ENCODE results near the gene MEI1. TPM values are rescaled to one million over a fixed set of nuclear protein-coding genes. Genes with fewer than 3 reads are reported as not detected.

MEI1 gene
- total RNA-seq, 3 donors from 2014 or later, result 13.4 to 21.6 (median 17.1) TPM

DNA sequence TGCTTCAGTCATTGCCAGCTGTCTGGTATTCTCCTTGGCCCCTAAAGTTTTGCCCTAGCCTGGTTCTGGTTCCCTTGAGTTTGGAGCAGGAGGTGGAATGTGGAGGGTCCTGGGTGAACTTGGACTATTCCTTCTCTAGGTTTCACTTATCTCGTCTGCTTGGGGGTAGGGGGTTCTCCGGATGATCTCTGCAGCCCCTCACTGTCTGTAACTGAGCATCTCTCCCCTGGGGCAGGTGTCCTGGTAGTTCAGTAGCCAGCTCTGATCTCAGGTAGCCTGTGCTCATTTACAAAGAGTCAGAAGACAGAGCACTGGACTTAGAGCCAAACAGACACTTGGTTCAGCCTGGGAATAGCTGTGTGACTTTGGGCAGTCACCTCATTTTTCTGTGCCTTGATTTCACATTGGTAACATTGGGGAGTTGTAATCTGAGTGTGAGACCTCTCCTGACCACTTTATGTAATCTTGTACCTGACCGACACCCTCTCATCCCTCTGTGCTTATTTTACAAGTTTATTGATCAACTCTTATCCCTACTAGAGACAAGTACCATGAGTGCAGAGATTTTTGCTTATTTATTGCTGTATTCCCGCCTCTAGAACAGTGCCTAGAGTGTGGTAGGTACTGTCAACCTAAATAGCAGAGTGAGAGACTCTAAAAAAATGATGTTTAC lies 102.0 kb downstream of the MEI1 start:
- DNase-seq (no peak), ATAC-seq (no peak)
- Mint-ChIP-seq H3K4me3 (peak overlapping the region; percentile 96), H3K36me3 (ENCODE audit: insufficient read depth) (peaks cover 3% of the 10 kb centered on the region), H3K27me3 (ENCODE audit: low read depth) (no peaks in the 10 kb centered on the region), H3K4me1 (ENCODE audit: low read depth) (peaks cover 38% of the 10 kb centered on the region), H3K9me3 (no peaks in the 10 kb centered on the region)

DNA sequence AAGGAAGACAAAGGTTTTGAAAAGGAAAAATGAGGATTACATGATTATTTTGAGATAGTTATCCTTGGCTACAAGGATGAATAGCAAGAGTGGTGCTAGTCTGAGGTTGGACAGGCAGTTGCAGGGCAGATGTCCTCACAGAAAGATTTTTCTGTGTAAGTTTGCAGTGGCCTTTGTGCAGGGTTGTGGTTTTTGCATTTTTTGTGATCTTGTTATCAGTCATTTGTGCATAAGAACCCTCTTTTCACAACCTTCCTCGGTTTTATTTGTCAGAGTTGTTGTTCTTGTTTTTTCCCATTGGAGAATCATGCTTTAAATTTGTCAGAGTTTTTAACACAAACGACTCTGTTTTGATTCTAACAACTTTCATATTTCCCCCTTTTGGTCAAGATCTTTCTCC lies 102.6 kb downstream of the MEI1 start:
- Mint-ChIP-seq H3K4me3 (peak overlapping the region; percentile 96), H3K9me3 (no peaks in the 10 kb centered on the region), H3K36me3 (ENCODE audit: insufficient read depth) (peaks cover 3% of the 10 kb centered on the region), H3K4me1 (ENCODE audit: low read depth) (peaks cover 38% of the 10 kb centered on the region), H3K27me3 (ENCODE audit: low read depth) (no peaks in the 10 kb centered on the region)
- DNase-seq (no peak), ATAC-seq (no peak)

DNA sequence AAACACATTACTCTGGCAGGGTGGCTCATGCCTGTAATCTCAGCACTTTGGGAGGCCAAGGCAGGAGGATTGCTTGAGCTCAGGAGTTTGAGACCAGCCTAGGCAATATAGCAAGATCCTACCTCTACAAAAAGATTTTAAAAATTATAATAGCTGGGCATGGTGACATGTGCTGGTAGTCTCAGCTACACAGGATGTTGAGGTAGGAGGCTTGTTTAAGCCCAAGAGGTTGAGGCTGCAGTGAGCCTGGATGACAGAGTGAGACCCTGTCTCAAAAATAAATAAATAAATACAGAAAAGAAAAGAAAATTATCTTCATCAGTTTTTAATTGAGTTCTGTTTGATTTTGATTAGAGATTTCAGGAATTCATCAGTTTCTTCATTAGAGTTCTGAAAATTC lies 106.3 kb downstream of the MEI1 start:
- H3K36me3 Mint-ChIP-seq (ENCODE audit: insufficient read depth), result peaks cover 15% of the 10 kb centered on the region
- H3K9me3 Mint-ChIP-seq, result no peaks in the 10 kb centered on the region
- DNase-seq (no peak), ATAC-seq (no peak)
- H3K27me3 Mint-ChIP-seq (ENCODE audit: low read depth), result no peaks in the 10 kb centered on the region
- peaks cover 28% of the 10 kb centered on the region for H3K4me1 Mint-ChIP-seq (ENCODE audit: low read depth)
- H3K4me3 Mint-ChIP-seq, result no peak overlapping the region

DNA sequence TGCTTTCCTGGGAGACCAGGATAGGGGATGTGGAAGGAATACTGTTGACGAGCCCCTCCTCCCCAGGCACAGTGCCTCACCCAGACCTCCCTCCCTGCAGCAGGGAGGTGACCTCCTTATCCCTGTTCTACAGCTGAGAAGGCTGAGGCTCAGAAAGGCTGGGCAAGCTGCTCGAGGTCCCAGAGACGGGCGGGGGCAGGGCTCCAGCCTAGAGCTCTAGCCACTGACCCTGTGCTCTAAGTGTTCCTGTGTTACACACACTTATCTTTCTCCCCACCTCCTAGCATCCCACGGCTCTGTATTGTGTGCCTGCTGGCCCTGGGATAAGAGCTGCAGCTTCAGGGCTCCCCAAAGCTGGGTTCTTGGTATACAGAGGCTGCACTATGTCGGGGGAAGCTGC lies 109.1 kb downstream of the MEI1 start:
- ATAC-seq, result no peak
- H3K27me3 Mint-ChIP-seq (ENCODE audit: low read depth), result no peaks in the 10 kb centered on the region
- peaks cover 18% of the 10 kb centered on the region for H3K36me3 Mint-ChIP-seq (ENCODE audit: insufficient read depth)
- no peaks in the 10 kb centered on the region for H3K9me3 Mint-ChIP-seq
- no peak for DNase-seq
- H3K4me1 Mint-ChIP-seq (ENCODE audit: low read depth), result peaks cover 13% of the 10 kb centered on the region
- H3K4me3 Mint-ChIP-seq, result no peak overlapping the region

DNA sequence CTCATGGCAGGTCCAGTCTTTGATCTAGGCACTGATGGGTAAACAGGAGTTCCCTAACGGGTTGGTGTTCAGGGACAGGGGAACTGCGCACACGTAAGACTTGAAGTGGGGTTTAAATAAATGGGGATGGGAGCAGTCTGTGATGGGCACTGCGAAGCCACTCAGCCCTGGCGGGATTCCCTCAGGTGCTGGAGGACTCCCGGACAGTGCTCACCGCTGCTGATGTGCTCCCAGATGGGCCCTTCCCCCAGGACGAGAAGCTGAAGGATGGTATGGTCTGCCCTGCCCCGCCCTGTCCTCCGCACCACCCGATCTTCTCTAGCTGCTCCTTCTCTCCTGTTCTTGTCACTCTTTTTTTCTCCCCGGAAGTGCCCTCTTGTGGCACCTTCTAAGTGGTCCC lies 110.7 kb downstream of the MEI1 start:
- peaks cover 1% of the 10 kb centered on the region for H3K4me1 Mint-ChIP-seq (ENCODE audit: low read depth)
- no peaks in the 10 kb centered on the region for H3K9me3 Mint-ChIP-seq
- no peak overlapping the region for H3K4me3 Mint-ChIP-seq
- ATAC-seq, result no peak
- H3K36me3 Mint-ChIP-seq (ENCODE audit: insufficient read depth), result peaks cover 18% of the 10 kb centered on the region
- no peak for DNase-seq
- no peaks in the 10 kb centered on the region for H3K27me3 Mint-ChIP-seq (ENCODE audit: low read depth)

DNA sequence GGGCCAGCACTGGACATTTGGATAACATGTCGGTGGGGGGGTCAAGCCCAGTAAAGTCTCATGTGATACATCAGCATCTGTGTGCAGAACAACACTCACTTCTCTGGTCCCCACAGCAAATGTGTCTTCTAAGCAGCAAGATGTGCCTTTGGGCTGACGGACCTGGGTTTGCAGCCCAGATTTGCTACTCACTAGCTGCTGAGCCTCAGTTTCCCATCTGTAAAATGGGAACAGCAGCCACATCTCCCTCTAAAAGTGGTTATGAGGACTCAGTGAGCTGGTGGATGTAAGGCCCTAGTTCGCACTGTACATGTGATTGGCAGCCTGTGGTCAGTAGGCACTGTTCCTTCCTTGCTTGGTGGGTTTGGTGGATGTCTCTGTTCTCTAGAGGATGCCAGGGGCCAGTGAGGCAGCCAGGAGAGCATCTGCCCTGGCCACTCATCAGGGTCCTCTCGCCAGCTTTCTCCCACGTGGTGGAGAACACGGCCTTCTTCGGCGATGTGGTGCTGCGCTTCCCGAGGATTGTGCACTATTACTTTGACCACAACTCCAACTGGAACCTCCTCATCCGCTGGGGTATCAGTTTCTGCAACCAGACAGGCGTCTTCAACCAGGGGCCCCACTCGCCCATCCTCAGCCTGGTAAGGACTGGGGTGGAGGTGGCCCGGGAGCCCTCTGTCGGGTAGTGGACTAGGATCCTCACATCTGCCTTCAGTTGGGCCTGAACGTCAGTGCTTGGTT lies 113.7 kb downstream of the MEI1 start:
- Mint-ChIP-seq H3K27me3 (ENCODE audit: low read depth) (no peaks in the 10 kb centered on the region), H3K4me3 (no peak overlapping the region), H3K9me3 (no peaks in the 10 kb centered on the region), H3K36me3 (ENCODE audit: insufficient read depth) (peaks cover 24% of the 10 kb centered on the region), H3K4me1 (ENCODE audit: low read depth) (no peaks in the 10 kb centered on the region)
- ATAC-seq, result no peak
- no peak for DNase-seq

DNA sequence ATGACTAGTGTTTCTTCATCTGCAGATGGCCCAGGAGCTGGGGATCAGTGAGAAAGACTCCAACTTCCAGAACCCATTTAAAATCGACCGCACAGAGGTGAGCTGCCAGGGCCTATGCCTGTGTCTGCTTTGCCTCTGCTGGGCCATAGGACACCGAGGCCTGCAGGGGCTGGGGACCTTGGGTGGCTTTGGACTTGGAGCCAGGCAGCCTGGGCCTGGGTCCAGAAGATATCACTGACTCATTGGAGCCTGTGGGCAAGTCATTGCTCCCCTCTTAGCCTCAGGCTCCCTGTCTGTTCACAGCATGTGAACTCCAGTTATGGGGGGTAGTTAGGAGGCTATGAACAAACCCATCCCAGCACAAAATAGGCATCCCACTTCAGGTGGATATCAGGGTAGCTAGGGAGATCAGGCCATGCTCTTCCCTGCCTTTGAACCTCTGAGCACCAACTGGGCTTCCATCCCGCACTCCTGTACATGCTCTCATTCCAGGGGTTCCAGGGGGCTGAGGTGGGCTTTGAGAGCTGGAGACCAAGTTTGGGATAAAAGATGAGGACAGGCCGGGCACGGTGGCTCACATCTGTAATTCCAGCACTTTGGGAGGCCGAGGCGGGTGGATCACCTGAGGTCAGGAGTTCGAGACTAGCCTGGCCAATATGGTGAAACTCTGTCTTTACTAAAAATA lies 114.6 kb downstream of the MEI1 start:
- H3K9me3 Mint-ChIP-seq, result no peaks in the 10 kb centered on the region
- H3K4me1 Mint-ChIP-seq (ENCODE audit: low read depth), result no peaks in the 10 kb centered on the region
- peaks cover 22% of the 10 kb centered on the region for H3K36me3 Mint-ChIP-seq (ENCODE audit: insufficient read depth)
- DNase-seq (no peak), ATAC-seq (no peak)
- H3K4me3 Mint-ChIP-seq, result no peak overlapping the region
- no peaks in the 10 kb centered on the region for H3K27me3 Mint-ChIP-seq (ENCODE audit: low read depth)

DNA sequence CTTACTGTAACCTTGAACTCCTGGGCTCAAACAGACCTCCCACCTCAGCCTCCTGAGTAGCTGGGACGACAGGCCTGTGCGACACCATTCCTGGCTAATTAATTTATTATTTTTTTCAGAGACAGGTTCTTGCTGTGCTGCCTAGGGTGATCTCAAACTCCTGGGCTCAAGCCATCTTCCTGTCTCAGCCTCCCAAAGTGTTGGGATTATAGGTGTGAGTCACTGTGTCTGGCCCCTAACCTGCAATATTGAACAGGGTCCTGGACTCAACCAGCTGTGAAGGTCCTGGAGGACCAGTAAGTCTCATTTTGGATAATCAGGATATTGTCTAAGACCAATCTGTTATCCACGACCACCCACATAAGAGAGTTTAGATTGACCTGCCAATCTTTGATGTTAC lies 116.4 kb downstream of the MEI1 start:
- H3K36me3 Mint-ChIP-seq (ENCODE audit: insufficient read depth), result peaks cover 19% of the 10 kb centered on the region

DNA sequence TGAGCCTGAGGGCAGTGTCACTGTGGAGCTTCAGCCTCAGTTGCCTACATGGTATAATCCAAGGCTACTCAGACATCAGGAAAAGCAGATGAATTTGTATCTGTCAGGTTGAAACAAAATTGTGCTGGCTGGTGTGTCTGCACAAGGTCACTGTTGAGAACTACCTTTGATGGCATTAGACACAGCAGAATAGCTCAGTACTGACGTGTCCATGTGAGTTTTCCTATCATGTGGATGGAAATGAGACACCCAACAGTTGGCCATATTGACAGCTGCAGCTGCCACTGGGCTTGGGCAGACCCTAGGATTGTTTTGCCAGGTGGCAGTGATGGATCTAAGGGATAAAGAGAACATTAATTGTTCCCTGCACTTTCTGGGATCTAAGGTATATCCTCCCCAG lies 116.9 kb downstream of the MEI1 start:
- ATAC-seq, result no peak
- H3K4me3 Mint-ChIP-seq, result no peak overlapping the region

More for the DNA sequence above, 116.4 kb downstream of the MEI1 start:
- ATAC-seq, result no peak
- no peak for DNase-seq
- no peaks in the 10 kb centered on the region for H3K4me1 Mint-ChIP-seq (ENCODE audit: low read depth)
- no peak overlapping the region for H3K4me3 Mint-ChIP-seq
- no peaks in the 10 kb centered on the region for H3K9me3 Mint-ChIP-seq
- no peaks in the 10 kb centered on the region for H3K27me3 Mint-ChIP-seq (ENCODE audit: low read depth)

DNA sequence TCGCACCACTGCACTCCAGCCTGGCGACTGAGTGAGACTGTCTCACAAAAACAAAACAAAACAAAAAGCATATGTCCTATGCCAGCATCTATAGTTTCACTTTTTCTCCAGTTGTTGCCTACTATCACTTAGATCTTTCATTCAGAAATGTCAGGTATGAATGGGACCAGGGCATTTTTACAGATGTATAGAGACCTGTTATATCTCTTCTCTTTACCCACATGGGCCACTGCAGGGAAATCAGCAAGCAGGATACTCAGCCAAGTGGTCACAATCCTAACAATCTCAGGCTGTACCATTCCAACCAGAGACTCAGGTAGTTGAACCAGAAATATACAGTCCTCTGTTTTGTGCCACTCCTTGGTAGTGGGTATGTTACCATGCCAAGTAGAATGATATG lies 117.6 kb downstream of the MEI1 start:
- no peak for DNase-seq
- peaks cover 5% of the 10 kb centered on the region for H3K4me1 Mint-ChIP-seq (ENCODE audit: low read depth)
- H3K4me3 Mint-ChIP-seq, result no peak overlapping the region
- peaks cover 18% of the 10 kb centered on the region for H3K36me3 Mint-ChIP-seq (ENCODE audit: insufficient read depth)
- no peak for ATAC-seq
- no peaks in the 10 kb centered on the region for H3K9me3 Mint-ChIP-seq
- H3K27me3 Mint-ChIP-seq (ENCODE audit: low read depth), result no peaks in the 10 kb centered on the region

More for the DNA sequence above, 116.9 kb downstream of the MEI1 start:
- Mint-ChIP-seq H3K36me3 (ENCODE audit: insufficient read depth) (peaks cover 21% of the 10 kb centered on the region), H3K9me3 (no peaks in the 10 kb centered on the region), H3K27me3 (ENCODE audit: low read depth) (no peaks in the 10 kb centered on the region), H3K4me1 (ENCODE audit: low read depth) (no peaks in the 10 kb centered on the region)
- no peak for DNase-seq

DNA sequence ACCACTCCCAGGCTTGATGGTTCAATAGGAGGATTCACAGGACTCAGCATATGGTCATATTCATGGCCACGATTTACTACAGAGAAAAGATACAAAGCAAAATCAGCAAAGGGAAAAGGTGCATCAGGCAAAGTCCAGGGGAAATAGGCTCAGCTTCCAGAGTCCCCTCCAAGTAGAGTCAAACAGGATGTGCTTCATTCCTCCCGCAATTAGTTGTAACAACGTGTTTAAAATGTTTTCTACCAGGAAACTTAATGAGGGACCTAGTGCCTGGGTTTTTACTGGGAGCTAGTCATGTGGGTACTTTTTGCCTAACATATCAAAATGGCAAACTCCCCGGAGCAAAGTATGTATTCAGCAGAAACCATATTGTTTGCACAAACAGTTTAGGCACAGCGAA lies 118.7 kb downstream of the MEI1 start:
- peaks cover 18% of the 10 kb centered on the region for H3K36me3 Mint-ChIP-seq (ENCODE audit: insufficient read depth)
- H3K9me3 Mint-ChIP-seq, result no peaks in the 10 kb centered on the region
- H3K4me1 Mint-ChIP-seq (ENCODE audit: low read depth), result peaks cover 16% of the 10 kb centered on the region
- no peak for ATAC-seq
- H3K4me3 Mint-ChIP-seq, result no peak overlapping the region
- no peak for DNase-seq
- no peaks in the 10 kb centered on the region for H3K27me3 Mint-ChIP-seq (ENCODE audit: low read depth)

DNA sequence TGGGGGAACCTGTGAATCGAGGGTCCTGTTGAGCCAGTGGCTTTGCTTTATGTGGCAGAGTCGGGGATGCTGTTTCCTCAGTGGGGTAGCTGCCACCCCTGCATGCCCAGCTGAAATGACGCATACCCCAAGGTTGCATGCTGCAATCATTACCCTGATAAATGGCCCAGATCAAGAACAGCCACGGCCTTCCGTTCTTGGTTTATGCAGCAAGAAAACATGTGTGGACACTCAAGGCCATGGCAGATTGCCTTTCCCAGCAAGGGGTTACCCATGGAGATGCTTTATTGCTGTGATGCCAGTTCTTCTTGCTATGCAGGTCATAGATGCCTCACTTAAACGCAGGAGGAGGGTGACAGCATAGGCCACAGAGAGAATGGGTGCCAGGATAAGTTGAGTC lies 119.3 kb downstream of the MEI1 start:
- Mint-ChIP-seq H3K36me3 (ENCODE audit: insufficient read depth) (peaks cover 16% of the 10 kb centered on the region), H3K4me1 (ENCODE audit: low read depth) (peaks cover 21% of the 10 kb centered on the region), H3K9me3 (no peaks in the 10 kb centered on the region), H3K4me3 (no peak overlapping the region), H3K27me3 (ENCODE audit: low read depth) (no peaks in the 10 kb centered on the region)
- no peak for ATAC-seq
- DNase-seq, result no peak

DNA sequence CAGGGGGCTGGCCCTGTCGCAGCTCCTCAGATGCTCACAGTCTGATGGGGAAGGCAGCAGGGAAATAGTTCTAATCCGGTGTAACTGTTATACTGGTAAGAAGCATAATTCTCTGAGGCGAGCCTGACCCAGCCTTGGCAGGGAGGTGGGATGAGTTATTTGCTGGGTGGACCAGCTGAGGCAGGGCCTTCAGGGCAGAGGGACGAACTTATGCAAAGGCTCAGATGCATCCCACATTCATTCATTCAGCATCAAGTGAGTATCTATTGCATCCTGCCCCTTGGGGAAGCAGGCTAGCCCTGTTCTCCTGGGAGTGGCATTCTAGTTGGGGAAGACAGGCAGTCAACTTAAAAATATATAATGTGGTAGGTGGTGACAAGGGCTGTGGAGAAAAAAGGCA lies 120.0 kb downstream of the MEI1 start:
- ATAC-seq (no peak), DNase-seq (no peak)
- Mint-ChIP-seq H3K36me3 (ENCODE audit: insufficient read depth) (peaks cover 21% of the 10 kb centered on the region), H3K9me3 (no peaks in the 10 kb centered on the region), H3K27me3 (ENCODE audit: low read depth) (no peaks in the 10 kb centered on the region), H3K4me1 (ENCODE audit: low read depth) (peaks cover 27% of the 10 kb centered on the region), H3K4me3 (no peak overlapping the region)

DNA sequence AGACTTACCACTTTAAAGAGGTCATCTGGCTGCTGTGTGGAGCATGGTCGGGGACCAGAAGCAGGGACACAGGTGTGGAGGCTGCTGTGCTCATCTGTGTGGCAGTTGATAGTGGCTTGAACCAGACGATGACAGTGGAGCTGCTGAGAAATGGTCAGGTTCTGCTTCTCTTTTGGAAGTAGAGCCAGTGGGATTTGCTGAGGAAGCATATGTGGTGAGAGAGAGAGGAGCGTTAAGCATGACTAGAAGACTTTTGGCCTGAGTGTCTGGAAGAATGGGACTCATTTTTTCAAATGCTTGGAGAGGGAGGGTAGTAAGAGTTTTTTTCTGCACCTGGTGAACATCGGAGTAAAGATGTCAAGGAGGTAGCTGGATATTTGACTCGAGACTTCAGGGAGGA lies 121.1 kb downstream of the MEI1 start:
- H3K4me3 Mint-ChIP-seq, result no peak overlapping the region
- peaks cover 29% of the 10 kb centered on the region for H3K4me1 Mint-ChIP-seq (ENCODE audit: low read depth)
- no peak for ATAC-seq
- no peaks in the 10 kb centered on the region for H3K9me3 Mint-ChIP-seq
- no peak for DNase-seq
- no peaks in the 10 kb centered on the region for H3K27me3 Mint-ChIP-seq (ENCODE audit: low read depth)
- H3K36me3 Mint-ChIP-seq (ENCODE audit: insufficient read depth), result peaks cover 22% of the 10 kb centered on the region

Data from activated T-cell treated with anti-CD3 and anti-CD28 coated beads, Interleukin-2, amount 50 U/mL, for 4 hours (primary cell).